Measurements from ENCODE around the gene AQP1. TPM values are rescaled to one million over a fixed set of nuclear protein-coding genes. Genes with fewer than 3 reads are reported as not detected.

AQP1 gene
- total RNA-seq, 1 donor from 2014 or later = 18.0 TPM

- Mint-ChIP-seq H3K9me3 (ENCODE audit: low read depth) (no peaks in the 10 kb centered on the region), H3K27me3 (ENCODE audit: low read depth) (no peaks in the 10 kb centered on the region)
Measured at GRCh38 chr7:30920021-30920583, 8.4 kb downstream of the AQP1 start.

DNA sequence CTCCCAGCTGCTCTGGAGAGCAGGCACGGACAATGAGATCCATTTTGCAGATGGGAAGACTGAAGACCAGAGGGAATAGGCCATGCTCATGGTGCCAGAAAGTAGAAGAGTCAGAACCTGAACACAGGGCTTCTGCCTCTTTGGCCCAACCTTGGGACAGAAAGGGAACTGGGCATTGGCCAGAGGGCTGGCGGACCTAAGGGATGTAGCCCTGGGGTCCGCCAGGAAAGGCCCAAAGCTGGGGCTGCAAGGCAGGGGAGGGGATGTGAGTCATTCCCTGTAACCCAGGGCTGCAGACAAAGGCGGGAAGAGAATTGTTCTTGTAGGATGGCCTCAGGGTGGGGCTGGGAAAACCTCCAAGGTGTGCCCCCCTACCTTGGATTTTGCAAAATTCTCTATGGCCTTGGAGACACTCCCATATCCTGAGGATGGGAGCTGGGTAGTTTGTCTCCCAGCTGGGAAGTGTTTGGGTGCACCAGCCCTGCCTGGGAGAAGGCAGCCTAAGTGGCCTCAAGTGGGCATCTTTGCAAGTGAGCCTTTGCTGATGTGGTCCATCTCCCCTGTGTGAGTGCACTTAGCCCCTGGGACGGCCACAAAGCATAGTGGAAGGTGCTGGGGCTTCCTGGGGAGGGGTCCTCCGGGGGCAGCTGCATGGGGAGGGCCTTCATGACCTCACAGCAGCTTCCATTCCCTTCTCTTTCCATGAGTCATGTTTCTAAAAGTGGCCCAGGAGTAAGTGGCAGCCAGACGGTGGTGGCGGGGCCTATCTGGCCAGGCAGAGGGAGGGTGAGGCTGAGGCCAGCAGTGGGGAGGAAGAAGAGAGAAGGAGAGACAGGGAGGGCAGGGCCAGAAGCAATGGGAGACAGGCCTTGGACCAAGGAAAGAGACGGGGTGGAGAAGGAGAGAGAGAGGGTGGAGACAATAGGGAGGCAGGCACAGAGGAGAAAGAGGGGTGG, 9.2 kb downstream of the AQP1 start:
- DNase-seq (ENCODE audit: low spot score) = peak; percentile 71
- Mint-ChIP-seq H3K27ac (ENCODE audit: unreplicated experiment) (peak overlapping the region; percentile 84), H3K9me3 (ENCODE audit: low read depth) (no peaks in the 10 kb centered on the region), H3K4me1 (ENCODE audit: low read depth) (peaks cover 25% of the 10 kb centered on the region), H3K4me3 (ENCODE audit: unreplicated experiment) (no peak overlapping the region), H3K27me3 (ENCODE audit: low read depth) (no peaks in the 10 kb centered on the region), H3K36me3 (ENCODE audit: low read depth) (no peaks in the 10 kb centered on the region)
- TF ChIP-seq, protein P1, sequence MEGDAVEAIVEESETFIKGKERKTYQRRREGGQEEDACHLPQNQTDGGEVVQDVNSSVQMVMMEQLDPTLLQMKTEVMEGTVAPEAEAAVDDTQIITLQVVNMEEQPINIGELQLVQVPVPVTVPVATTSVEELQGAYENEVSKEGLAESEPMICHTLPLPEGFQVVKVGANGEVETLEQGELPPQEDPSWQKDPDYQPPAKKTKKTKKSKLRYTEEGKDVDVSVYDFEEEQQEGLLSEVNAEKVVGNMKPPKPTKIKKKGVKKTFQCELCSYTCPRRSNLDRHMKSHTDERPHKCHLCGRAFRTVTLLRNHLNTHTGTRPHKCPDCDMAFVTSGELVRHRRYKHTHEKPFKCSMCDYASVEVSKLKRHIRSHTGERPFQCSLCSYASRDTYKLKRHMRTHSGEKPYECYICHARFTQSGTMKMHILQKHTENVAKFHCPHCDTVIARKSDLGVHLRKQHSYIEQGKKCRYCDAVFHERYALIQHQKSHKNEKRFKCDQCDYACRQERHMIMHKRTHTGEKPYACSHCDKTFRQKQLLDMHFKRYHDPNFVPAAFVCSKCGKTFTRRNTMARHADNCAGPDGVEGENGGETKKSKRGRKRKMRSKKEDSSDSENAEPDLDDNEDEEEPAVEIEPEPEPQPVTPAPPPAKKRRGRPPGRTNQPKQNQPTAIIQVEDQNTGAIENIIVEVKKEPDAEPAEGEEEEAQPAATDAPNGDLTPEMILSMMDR (IDR thresholded peaks at IDR 0.05) = no peak

More at GRCh38 chr7:30920021-30920583, 8.4 kb downstream of the AQP1 start:
- Mint-ChIP-seq H3K27ac (ENCODE audit: unreplicated experiment) (peak overlapping the region; percentile 49), H3K4me1 (ENCODE audit: low read depth) (peaks cover 31% of the 10 kb centered on the region), H3K36me3 (ENCODE audit: low read depth) (no peaks in the 10 kb centered on the region), H3K4me3 (ENCODE audit: unreplicated experiment) (no peak overlapping the region)
- TF ChIP-seq, protein P1 (IDR thresholded peaks at IDR 0.05) = no peak
- peak; percentile 62 for DNase-seq (ENCODE audit: low spot score)

DNA sequence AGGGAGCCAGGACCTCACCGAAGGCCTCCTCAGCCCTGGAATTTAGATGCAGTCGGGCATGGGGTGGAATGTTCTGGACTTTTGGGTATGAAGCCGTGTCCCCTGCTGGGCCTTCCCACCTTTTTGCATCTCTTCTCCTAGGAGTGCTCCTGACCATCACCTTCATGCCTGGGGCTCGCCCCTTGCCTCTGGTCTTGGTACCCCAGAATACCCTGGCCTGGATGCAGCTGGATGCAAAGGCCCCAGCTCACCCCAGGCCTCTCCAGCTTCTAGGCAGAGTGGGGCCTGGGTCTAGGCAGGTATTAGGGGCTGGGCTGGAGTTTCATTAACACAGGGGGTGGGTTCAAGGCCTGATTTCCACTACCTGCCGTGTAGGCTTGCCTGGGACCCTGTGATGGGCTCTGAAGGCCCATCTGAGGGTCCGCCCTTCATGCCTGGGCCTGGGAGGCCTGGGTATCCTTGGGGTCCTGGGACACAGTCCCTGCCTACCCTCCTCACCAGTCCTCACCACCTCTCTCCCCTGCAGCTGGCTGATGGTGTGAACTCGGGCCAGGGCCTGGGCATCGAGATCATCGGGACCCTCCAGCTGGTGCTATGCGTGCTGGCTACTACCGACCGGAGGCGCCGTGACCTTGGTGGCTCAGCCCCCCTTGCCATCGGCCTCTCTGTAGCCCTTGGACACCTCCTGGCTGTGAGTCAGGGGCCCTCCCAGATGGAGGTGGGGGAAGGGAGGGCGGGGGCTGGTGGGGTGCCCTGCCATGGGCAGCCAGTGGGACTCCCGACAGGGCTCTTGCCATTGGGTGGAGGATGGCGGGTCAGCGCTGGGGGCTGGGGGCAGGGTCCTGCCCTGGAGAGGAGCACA, 10.1 kb downstream of the AQP1 start:
- no peaks in the 10 kb centered on the region for H3K36me3 Mint-ChIP-seq (ENCODE audit: low read depth)
- H3K27ac Mint-ChIP-seq (ENCODE audit: unreplicated experiment) = peak overlapping the region; percentile 84
- TF ChIP-seq, protein P1 (IDR thresholded peaks at IDR 0.05) = no peak

GRCh38 chr7:30922596-30922995, 10.9 kb downstream of the AQP1 start:
- Mint-ChIP-seq H3K4me1 (ENCODE audit: low read depth) (peaks cover 25% of the 10 kb centered on the region), H3K36me3 (ENCODE audit: low read depth) (peaks cover under 1% of the 10 kb centered on the region), H3K27me3 (ENCODE audit: low read depth) (no peaks in the 10 kb centered on the region), H3K9me3 (ENCODE audit: low read depth) (peaks cover 7% of the 10 kb centered on the region), H3K27ac (ENCODE audit: unreplicated experiment) (no peak overlapping the region), H3K4me3 (ENCODE audit: unreplicated experiment) (no peak overlapping the region)
- DNase-seq (ENCODE audit: low spot score) = peak; percentile 68
- TF ChIP-seq, protein P1 (IDR thresholded peaks at IDR 0.05) = no peak

More for the DNA sequence above, 10.1 kb downstream of the AQP1 start:
- no peaks in the 10 kb centered on the region for H3K27me3 Mint-ChIP-seq (ENCODE audit: low read depth)
- H3K4me3 Mint-ChIP-seq (ENCODE audit: unreplicated experiment) = no peak overlapping the region
- H3K9me3 Mint-ChIP-seq (ENCODE audit: low read depth) = peaks cover 4% of the 10 kb centered on the region
- peak; percentile 86 for DNase-seq (ENCODE audit: low spot score)
- peaks cover 25% of the 10 kb centered on the region for H3K4me1 Mint-ChIP-seq (ENCODE audit: low read depth)

Measured in chondrocyte (in vitro differentiated cells).